ENCODE data around the gene ALKBH4.
A peak's percentile ranks its signal among the peaks of the same experiment; 100 is the strongest.

ALKBH4 gene

GRCh38 chr7:102469351-102469971 lies 4.8 kb upstream of the ALKBH4 start:
- Histone ChIP-seq H3K14ac (ENCODE audit: low read length) (peak overlapping the region; percentile 21), H3K27ac (replicated peaks; ENCODE audit: low read length) (no peak overlapping the region), H3K23ac (ENCODE audit: low read depth, low read length, poor library complexity) (peak overlapping the region; percentile 43), H3K79me1 (ENCODE audit: low read depth, low read length) (peaks cover 13% of the 10 kb centered on the region), H3K9ac (ENCODE audit: low read depth, low read length, poor library complexity) (peak overlapping the region; percentile 60), H2BK5ac (ENCODE audit: low read length) (peak overlapping the region; percentile 24), H2AFZ (ENCODE audit: low read length) (no peak overlapping the region), H2BK15ac (ENCODE audit: low read length) (no peak overlapping the region), H3K36me3 (replicated peaks in 1 of 2; ENCODE audit: control insufficient read depth in 2 of 2, insufficient read depth in 2 of 2, low read length in 2 of 2) (peaks cover 24 to 64% of the 10 kb centered on the region in 2 donors), H4K91ac (ENCODE audit: low read depth, low read length, poor library complexity) (no peak overlapping the region), H2BK12ac (ENCODE audit: low read length) (no peak overlapping the region), H3K27me3 (ENCODE audit: control insufficient read depth in 3 of 3, insufficient read depth in 3 of 3, low read depth in 1 of 3, low read length in 3 of 3) (no peaks in the 10 kb centered on the region), H3K9me3 (replicated peaks in 1 of 2; ENCODE audit: control insufficient read depth in 2 of 2, insufficient read depth in 1 of 2, low read depth in 1 of 2, low read length in 2 of 2) (peaks cover 0 to 2% of the 10 kb centered on the region in 2 donors), H3K4me2 (ENCODE audit: insufficient read depth, low read length, poor library complexity, severe bottlenecking) (no peak overlapping the region), H3K4me1 (ENCODE audit: control insufficient read depth in 2 of 2, insufficient read depth in 1 of 2, low read depth in 1 of 2, low read length in 2 of 2) (peaks cover 3% of the 10 kb centered on the region in 2 donors), H2BK120ac (ENCODE audit: low read depth, low read length) (no peak overlapping the region), H2AK5ac (ENCODE audit: low read depth, low read length) (no peak overlapping the region), H4K8ac (ENCODE audit: low read depth, low read length) (no peak overlapping the region), H3K4me3 (ENCODE audit: low read length in 2 of 2) (no peak overlapping the region), H3K4ac (ENCODE audit: low read length) (no peak overlapping the region), H3K18ac (ENCODE audit: low read length) (no peak overlapping the region)
- no peak for DNase-seq (ENCODE audit: low spot score)
- WGBS, 2 donors (ENCODE audit: extremely low coverage in 2 of 2, insufficient read length in 2 of 2, insufficient replicate concordance in 1 of 2): no CpG with 5 or more reads among the region's 24 CpGs

- no peak overlapping the region for H3K27ac ChIP-seq (replicated peaks; ENCODE audit: low read length)
- H3K4me1 ChIP-seq (ENCODE audit: control insufficient read depth in 2 of 2, insufficient read depth in 1 of 2, low read depth in 1 of 2, low read length in 2 of 2): peaks cover 5 to 6% of the 10 kb centered on the region in 2 donors
- no peak for DNase-seq (ENCODE audit: low spot score)
- H3K9me3 ChIP-seq (replicated peaks in 1 of 2; ENCODE audit: control insufficient read depth in 2 of 2, insufficient read depth in 1 of 2, low read depth in 1 of 2, low read length in 2 of 2): peaks cover 0 to 2% of the 10 kb centered on the region in 2 donors
- peaks cover 24 to 63% of the 10 kb centered on the region in 2 donors for H3K36me3 ChIP-seq (replicated peaks in 1 of 2; ENCODE audit: control insufficient read depth in 2 of 2, insufficient read depth in 2 of 2, low read length in 2 of 2)
- no peak overlapping the region for H2AFZ ChIP-seq (ENCODE audit: low read length)
- H3K4ac ChIP-seq (ENCODE audit: low read length): no peak overlapping the region
- no peaks in the 10 kb centered on the region for H3K27me3 ChIP-seq (ENCODE audit: control insufficient read depth in 3 of 3, insufficient read depth in 3 of 3, low read depth in 1 of 3, low read length in 3 of 3)
- no peak overlapping the region for H3K14ac ChIP-seq (ENCODE audit: low read length)
- H2BK5ac ChIP-seq (ENCODE audit: low read length): no peak overlapping the region
- H3K23ac ChIP-seq (ENCODE audit: low read depth, low read length, poor library complexity): peak overlapping the region; percentile 43
- no peak overlapping the region for H3K9ac ChIP-seq (ENCODE audit: low read depth, low read length, poor library complexity)
- H2BK12ac ChIP-seq (ENCODE audit: low read length): no peak overlapping the region
- H3K79me1 ChIP-seq (ENCODE audit: low read depth, low read length): peaks cover 17% of the 10 kb centered on the region
- no peak overlapping the region for H3K18ac ChIP-seq (ENCODE audit: low read length)
- no peak overlapping the region for H2AK5ac ChIP-seq (ENCODE audit: low read depth, low read length)
- no peak overlapping the region for H3K4me2 ChIP-seq (ENCODE audit: insufficient read depth, low read length, poor library complexity, severe bottlenecking)
- H4K8ac ChIP-seq (ENCODE audit: low read depth, low read length): no peak overlapping the region
- no CpG with 5 or more reads among the region's 40 CpGs for WGBS, 2 donors (ENCODE audit: extremely low coverage in 2 of 2, insufficient read length in 2 of 2, insufficient replicate concordance in 1 of 2)
- H2BK15ac ChIP-seq (ENCODE audit: low read length): no peak overlapping the region
- no peak overlapping the region for H4K91ac ChIP-seq (ENCODE audit: low read depth, low read length, poor library complexity)
- H3K4me3 ChIP-seq (ENCODE audit: low read length in 2 of 2): no peak overlapping the region
- no peak overlapping the region for H2BK120ac ChIP-seq (ENCODE audit: low read depth, low read length)
These were observed 4.1 kb upstream of the ALKBH4 start for GRCh38 chr7:102468478-102469350.

- H2AK5ac ChIP-seq (ENCODE audit: low read depth, low read length): no peak overlapping the region
- no peak overlapping the region for H2AFZ ChIP-seq (ENCODE audit: low read length)
- H3K23ac ChIP-seq (ENCODE audit: low read depth, low read length, poor library complexity): peak overlapping the region; percentile 73
- DNase-seq (ENCODE audit: low spot score): no peak
- no peak overlapping the region for H3K27ac ChIP-seq (replicated peaks; ENCODE audit: low read length)
- H4K8ac ChIP-seq (ENCODE audit: low read depth, low read length): no peak overlapping the region
- H3K4me2 ChIP-seq (ENCODE audit: insufficient read depth, low read length, poor library complexity, severe bottlenecking): no peak overlapping the region
- no peak overlapping the region for H3K9ac ChIP-seq (ENCODE audit: low read depth, low read length, poor library complexity)
- H3K18ac ChIP-seq (ENCODE audit: low read length): no peak overlapping the region
- peaks cover 0 to 2% of the 10 kb centered on the region in 2 donors for H3K9me3 ChIP-seq (replicated peaks in 1 of 2; ENCODE audit: control insufficient read depth in 2 of 2, insufficient read depth in 1 of 2, low read depth in 1 of 2, low read length in 2 of 2)
- H3K79me1 ChIP-seq (ENCODE audit: low read depth, low read length): peaks cover 17% of the 10 kb centered on the region
- peak overlapping the region; percentile 39 for H2BK5ac ChIP-seq (ENCODE audit: low read length)
- H4K91ac ChIP-seq (ENCODE audit: low read depth, low read length, poor library complexity): no peak overlapping the region
- no peak overlapping the region for H3K4me3 ChIP-seq (ENCODE audit: low read length in 2 of 2)
- H3K27me3 ChIP-seq (ENCODE audit: control insufficient read depth in 3 of 3, insufficient read depth in 3 of 3, low read depth in 1 of 3, low read length in 3 of 3): no peaks in the 10 kb centered on the region
- H3K36me3 ChIP-seq (replicated peaks in 1 of 2; ENCODE audit: control insufficient read depth in 2 of 2, insufficient read depth in 2 of 2, low read length in 2 of 2): peaks cover 19 to 54% of the 10 kb centered on the region in 2 donors
- no peak overlapping the region for H3K4ac ChIP-seq (ENCODE audit: low read length)
- H2BK12ac ChIP-seq (ENCODE audit: low read length): peak overlapping the region; percentile 73
- no CpG with 5 or more reads among the region's 24 CpGs for WGBS, 2 donors (ENCODE audit: extremely low coverage in 2 of 2, insufficient read length in 2 of 2, insufficient replicate concordance in 1 of 2)
- no peak overlapping the region for H3K14ac ChIP-seq (ENCODE audit: low read length)
- no peak overlapping the region for H2BK120ac ChIP-seq (ENCODE audit: low read depth, low read length)
- peaks cover 6% of the 10 kb centered on the region in 2 donors for H3K4me1 ChIP-seq (ENCODE audit: control insufficient read depth in 2 of 2, insufficient read depth in 1 of 2, low read depth in 1 of 2, low read length in 2 of 2)
- H2BK15ac ChIP-seq (ENCODE audit: low read length): no peak overlapping the region
These were observed 3.2 kb upstream of the ALKBH4 start for GRCh38 chr7:102467581-102468477.
